Measurements from ENCODE around the gene PLCB4.
"Not testable (repeated sequence)": the region's sequence is repeated elsewhere in the genome, so short reads cannot be mapped to it uniquely, and the experiment has no call there.

DNA sequence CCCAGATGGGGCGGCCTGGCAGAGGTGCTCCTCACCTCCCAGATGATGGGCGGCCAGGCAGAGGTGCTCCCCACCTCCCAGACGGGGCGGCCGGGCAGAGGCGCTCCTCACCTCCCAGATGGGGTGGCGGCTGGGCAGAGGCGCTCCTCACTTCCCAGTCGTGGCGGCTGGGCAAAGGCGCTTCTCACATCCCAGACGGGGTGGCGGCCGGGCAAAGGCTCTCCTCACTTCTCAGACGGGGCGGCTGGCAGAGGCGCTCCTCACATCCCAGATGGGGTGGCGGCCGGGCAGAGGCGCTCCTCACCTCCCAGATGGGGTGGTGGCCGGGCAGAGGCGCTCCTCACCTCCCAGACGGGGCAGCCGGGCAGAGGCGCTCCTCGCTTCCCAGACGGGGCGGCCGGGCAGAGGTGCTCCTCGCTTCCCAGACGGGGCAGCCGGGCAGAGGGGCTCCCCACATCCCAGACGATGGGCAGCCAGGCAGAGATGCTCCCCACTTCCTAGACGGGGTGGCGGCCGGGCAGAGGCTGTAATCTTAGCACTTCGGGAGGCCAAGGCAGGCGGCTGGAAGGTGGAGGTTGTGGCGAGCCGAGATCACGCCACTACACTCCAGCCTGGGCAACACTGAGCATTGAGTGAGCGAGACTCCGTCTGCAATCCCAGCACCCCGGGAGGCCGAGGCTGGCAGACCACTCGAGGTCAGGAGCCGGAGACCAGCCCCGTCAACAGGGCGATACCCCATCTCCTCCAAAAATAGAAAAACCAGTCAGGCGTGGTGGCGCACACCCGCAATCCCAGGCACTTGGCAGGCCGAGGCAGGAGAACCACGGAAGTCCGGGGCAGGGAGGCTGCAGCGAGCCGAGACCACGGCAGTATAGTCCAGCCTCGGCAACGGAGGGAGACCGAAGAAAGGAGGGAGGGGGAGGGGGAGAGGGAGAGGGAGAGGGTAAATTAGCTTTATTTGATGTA is 316.7 kb downstream of the PLCB4 start:
- not testable (repeated sequence) for TF ChIP-seq ZBTB21 (CRISPR knock-in tag; IDR thresholded peaks at IDR 0.05; ENCODE audit: borderline replicate concordance); NFE2L1 (CRISPR knock-in tag; IDR thresholded peaks at IDR 0.05); JUN (CRISPR knock-in tag; IDR thresholded peaks at IDR 0.05); ZNF138 (CRISPR knock-in tag; conservative IDR thresholded peaks at IDR 0.05); ZNF416 (CRISPR knock-in tag; IDR thresholded peaks at IDR 0.05); NR3C1 (CRISPR knock-in tag; conservative IDR thresholded peaks at IDR 0.05; ENCODE audit: low read depth)
- TF ChIP-seq, protein P1, sequence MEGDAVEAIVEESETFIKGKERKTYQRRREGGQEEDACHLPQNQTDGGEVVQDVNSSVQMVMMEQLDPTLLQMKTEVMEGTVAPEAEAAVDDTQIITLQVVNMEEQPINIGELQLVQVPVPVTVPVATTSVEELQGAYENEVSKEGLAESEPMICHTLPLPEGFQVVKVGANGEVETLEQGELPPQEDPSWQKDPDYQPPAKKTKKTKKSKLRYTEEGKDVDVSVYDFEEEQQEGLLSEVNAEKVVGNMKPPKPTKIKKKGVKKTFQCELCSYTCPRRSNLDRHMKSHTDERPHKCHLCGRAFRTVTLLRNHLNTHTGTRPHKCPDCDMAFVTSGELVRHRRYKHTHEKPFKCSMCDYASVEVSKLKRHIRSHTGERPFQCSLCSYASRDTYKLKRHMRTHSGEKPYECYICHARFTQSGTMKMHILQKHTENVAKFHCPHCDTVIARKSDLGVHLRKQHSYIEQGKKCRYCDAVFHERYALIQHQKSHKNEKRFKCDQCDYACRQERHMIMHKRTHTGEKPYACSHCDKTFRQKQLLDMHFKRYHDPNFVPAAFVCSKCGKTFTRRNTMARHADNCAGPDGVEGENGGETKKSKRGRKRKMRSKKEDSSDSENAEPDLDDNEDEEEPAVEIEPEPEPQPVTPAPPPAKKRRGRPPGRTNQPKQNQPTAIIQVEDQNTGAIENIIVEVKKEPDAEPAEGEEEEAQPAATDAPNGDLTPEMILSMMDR (IDR thresholded peaks at IDR 0.05): not testable (repeated sequence)
- TF ChIP-seq, protein P2, sequence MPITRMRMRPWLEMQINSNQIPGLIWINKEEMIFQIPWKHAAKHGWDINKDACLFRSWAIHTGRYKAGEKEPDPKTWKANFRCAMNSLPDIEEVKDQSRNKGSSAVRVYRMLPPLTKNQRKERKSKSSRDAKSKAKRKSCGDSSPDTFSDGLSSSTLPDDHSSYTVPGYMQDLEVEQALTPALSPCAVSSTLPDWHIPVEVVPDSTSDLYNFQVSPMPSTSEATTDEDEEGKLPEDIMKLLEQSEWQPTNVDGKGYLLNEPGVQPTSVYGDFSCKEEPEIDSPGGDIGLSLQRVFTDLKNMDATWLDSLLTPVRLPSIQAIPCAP (CRISPR knock-in tag; IDR thresholded peaks at IDR 0.05): not testable (repeated sequence)
- TF ChIP-seq, protein P3, sequence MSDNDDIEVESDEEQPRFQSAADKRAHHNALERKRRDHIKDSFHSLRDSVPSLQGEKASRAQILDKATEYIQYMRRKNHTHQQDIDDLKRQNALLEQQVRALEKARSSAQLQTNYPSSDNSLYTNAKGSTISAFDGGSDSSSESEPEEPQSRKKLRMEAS (CRISPR knock-in tag; IDR thresholded peaks at IDR 0.05): not testable (repeated sequence)
- TF ChIP-seq, protein P4, sequence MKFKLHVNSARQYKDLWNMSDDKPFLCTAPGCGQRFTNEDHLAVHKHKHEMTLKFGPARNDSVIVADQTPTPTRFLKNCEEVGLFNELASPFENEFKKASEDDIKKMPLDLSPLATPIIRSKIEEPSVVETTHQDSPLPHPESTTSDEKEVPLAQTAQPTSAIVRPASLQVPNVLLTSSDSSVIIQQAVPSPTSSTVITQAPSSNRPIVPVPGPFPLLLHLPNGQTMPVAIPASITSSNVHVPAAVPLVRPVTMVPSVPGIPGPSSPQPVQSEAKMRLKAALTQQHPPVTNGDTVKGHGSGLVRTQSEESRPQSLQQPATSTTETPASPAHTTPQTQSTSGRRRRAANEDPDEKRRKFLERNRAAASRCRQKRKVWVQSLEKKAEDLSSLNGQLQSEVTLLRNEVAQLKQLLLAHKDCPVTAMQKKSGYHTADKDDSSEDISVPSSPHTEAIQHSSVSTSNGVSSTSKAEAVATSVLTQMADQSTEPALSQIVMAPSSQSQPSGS (CRISPR knock-in tag; IDR thresholded peaks at IDR 0.05; ENCODE audit: borderline replicate concordance, low read depth): not testable (repeated sequence)
- TF ChIP-seq, protein P5, sequence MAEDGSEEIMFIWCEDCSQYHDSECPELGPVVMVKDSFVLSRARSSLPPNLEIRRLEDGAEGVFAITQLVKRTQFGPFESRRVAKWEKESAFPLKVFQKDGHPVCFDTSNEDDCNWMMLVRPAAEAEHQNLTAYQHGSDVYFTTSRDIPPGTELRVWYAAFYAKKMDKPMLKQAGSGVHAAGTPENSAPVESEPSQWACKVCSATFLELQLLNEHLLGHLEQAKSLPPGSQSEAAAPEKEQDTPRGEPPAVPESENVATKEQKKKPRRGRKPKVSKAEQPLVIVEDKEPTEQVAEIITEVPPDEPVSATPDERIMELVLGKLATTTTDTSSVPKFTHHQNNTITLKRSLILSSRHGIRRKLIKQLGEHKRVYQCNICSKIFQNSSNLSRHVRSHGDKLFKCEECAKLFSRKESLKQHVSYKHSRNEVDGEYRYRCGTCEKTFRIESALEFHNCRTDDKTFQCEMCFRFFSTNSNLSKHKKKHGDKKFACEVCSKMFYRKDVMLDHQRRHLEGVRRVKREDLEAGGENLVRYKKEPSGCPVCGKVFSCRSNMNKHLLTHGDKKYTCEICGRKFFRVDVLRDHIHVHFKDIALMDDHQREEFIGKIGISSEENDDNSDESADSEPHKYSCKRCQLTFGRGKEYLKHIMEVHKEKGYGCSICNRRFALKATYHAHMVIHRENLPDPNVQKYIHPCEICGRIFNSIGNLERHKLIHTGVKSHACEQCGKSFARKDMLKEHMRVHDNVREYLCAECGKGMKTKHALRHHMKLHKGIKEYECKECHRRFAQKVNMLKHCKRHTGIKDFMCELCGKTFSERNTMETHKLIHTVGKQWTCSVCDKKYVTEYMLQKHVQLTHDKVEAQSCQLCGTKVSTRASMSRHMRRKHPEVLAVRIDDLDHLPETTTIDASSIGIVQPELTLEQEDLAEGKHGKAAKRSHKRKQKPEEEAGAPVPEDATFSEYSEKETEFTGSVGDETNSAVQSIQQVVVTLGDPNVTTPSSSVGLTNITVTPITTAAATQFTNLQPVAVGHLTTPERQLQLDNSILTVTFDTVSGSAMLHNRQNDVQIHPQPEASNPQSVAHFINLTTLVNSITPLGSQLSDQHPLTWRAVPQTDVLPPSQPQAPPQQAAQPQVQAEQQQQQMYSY (CRISPR knock-in tag; IDR thresholded peaks at IDR 0.05): not testable (repeated sequence)

Measured in WTC11 (cell line).